SK-N-SH (cell line): ENCODE measurements around the gene MET. TPM values are rescaled to one million over a fixed set of nuclear protein-coding genes. Genes with fewer than 3 reads are reported as not detected.

Source experiments
- CTCF ChIA-PET: fragments of 300-600, 350-600 bp; formaldehyde crosslinking; extraction: SDS; loops from one replicate; lab custom pipeline; 2021; lab: Yijun Ruan, JAX
- POLR2A ChIA-PET: fragments of 350-600 bp; sonication (Branson Sonifier 250); formaldehyde crosslinking; extraction: SDS; loops from one replicate; lab custom pipeline; 2020; ENCODE audit warnings: antibody characterized with exemption, inconsistent platforms; lab: Yijun Ruan, JAX
- DNase-seq: peaks from one replicate; pipeline ENCODE4 v3.0.0; 2012
- H2AFZ ChIP-seq: fragments of 200-600 bp; sonication (generic); 2 replicates; pipeline ENCODE4 v1.8.1; 2016; ENCODE audit warnings: antibody characterized with exemption, mild to moderate bottlenecking, low read depth
- H3F3A ChIP-seq: fragments of 200-600 bp; sonication (generic); replicated peaks from 2 replicates; pipeline ENCODE3; 2016; ENCODE audit warnings: antibody characterized with exemption, mild to moderate bottlenecking; ENCODE audit not compliant: insufficient read depth
- H3K27ac ChIP-seq, 2 experiments: fragments of 200-500 bp in 1 of 2; fragments of 200-600 bp in 1 of 2; sonication (Bioruptor generic) in 1 of 2; sonication (generic), shearing (Covaris generic) in 1 of 2; 2 replicates each; pipeline versions ENCODE4 v1.5.1 to v1.6.1; 2014 to 2016; ENCODE audit warnings: low read depth in 2 of 2, inconsistent platforms in 1 of 2, low read length in 1 of 2, mild to moderate bottlenecking in 1 of 2, mixed read lengths in 1 of 2
- H3K27me3 ChIP-seq: fragments of 200-600 bp; sonication (generic), shearing (Covaris generic); 2 replicates; pipeline ENCODE4 v1.6.1; 2016; ENCODE audit warnings: mixed run types; ENCODE audit not compliant: insufficient read depth
- H3K36me3 ChIP-seq, 2 experiments: fragments of 200-500 bp in 1 of 2; fragments of 200-600 bp in 1 of 2; sonication (Bioruptor generic) in 1 of 2; sonication (generic) in 1 of 2; replicated peaks in 1 of 2; 2 replicates each; pipeline versions ENCODE3 to v1.5.1; 2014 to 2016; ENCODE audit warnings: low read length in 1 of 2, mild to moderate bottlenecking in 1 of 2; ENCODE audit not compliant: insufficient read depth in 2 of 2, control insufficient read depth in 1 of 2
- H3K4me1 ChIP-seq, 2 experiments: fragments of 200-500 bp in 1 of 2; fragments of 200-600 bp in 1 of 2; sonication (Bioruptor generic) in 1 of 2; sonication (generic), shearing (Covaris generic) in 1 of 2; 2 replicates each; pipeline versions ENCODE4 v1.5.1 to v1.6.1; 2014 to 2016; ENCODE audit warnings: low read depth in 1 of 2, low read length in 1 of 2, mixed run types in 1 of 2; ENCODE audit not compliant: insufficient read depth in 2 of 2, control insufficient read depth in 1 of 2
- H3K4me2 ChIP-seq: fragments of 200-600 bp; sonication (generic), shearing (Covaris generic); 2 replicates; pipeline ENCODE4 v1.6.1; 2017; ENCODE audit warnings: mixed run types
- H3K4me3 ChIP-seq, 2 experiments: fragments of 200-500 bp in 1 of 2; fragments of 200-600 bp in 1 of 2; sonication (Bioruptor generic) in 1 of 2; sonication (generic), shearing (Covaris generic) in 1 of 2; 2 replicates each; pipeline versions ENCODE4 v1.5.1 to v1.8.1; 2014 to 2016; ENCODE audit warnings: low read depth in 2 of 2, inconsistent platforms in 1 of 2, low read length in 1 of 2, mild to moderate bottlenecking in 1 of 2, mixed read lengths in 1 of 2, moderate library complexity in 1 of 2
- H3K79me2 ChIP-seq: fragments of 200-600 bp; sonication (generic); 2 replicates; pipeline ENCODE4 v1.8.1; 2017; ENCODE audit warnings: mild to moderate bottlenecking; ENCODE audit not compliant: insufficient read depth
- H3K9ac ChIP-seq: fragments of 200-600 bp; sonication (generic); 2 replicates; pipeline ENCODE4 v1.6.1; 2017; ENCODE audit warnings: mixed run types
- H3K9me2 ChIP-seq: fragments of 200-600 bp; sonication (generic); 2 replicates; pipeline ENCODE4 v1.6.1; 2017; ENCODE audit warnings: mixed run types
- H3K9me3 ChIP-seq: fragments of 200-600 bp; sonication (generic); 2 replicates; pipeline ENCODE4 v1.6.1; 2017; ENCODE audit warnings: mixed run types, mild to moderate bottlenecking, moderate library complexity
- H4K20me1 ChIP-seq: fragments of 200-600 bp; sonication (generic); 2 replicates; pipeline ENCODE4 v1.6.1; 2017; ENCODE audit warnings: mild to moderate bottlenecking, mixed run types; ENCODE audit not compliant: insufficient read depth
- CHD2 ChIP-seq: fragments of 150-350 bp; IDR thresholded peaks from 2 replicates; pipeline ENCODE4 v1.6.1; 2018; ENCODE audit warnings: low read length; ENCODE audit not compliant: partially characterized antibody
- CTCF ChIP-seq: fragments of 200-600 bp; sonication (generic); IDR thresholded peaks from 2 replicates; pipeline ENCODE4 v1.6.1; 2017; ENCODE audit warnings: antibody characterized with exemption, mild to moderate bottlenecking, moderate library complexity
- EP300 ChIP-seq, 2 experiments: IDR thresholded peaks; 2 replicates each; pipeline versions ENCODE4 v1.4.0 to v1.6.1; 2012; ENCODE audit warnings: borderline replicate concordance in 1 of 2, low read depth in 1 of 2, low read length in 1 of 2
- EZH2phosphoT487 ChIP-seq: fragments of 200-600 bp; sonication (generic); IDR thresholded peaks from 2 replicates; pipeline ENCODE4 v1.6.1; 2017; ENCODE audit warnings: low read depth, mixed run types, mild to moderate bottlenecking, antibody characterized with exemption, moderate library complexity, borderline replicate concordance
- FOSL2 ChIP-seq: IDR thresholded peaks from 2 replicates; pipeline ENCODE4 v1.4.0; 2012; ENCODE audit warnings: low read depth, mild to moderate bottlenecking, moderate library complexity, borderline replicate concordance
- FOXM1 ChIP-seq: IDR thresholded peaks from 2 replicates; pipeline ENCODE4 v1.4.0; 2012; ENCODE audit warnings: low read depth, mild to moderate bottlenecking
- GATA2 ChIP-seq: sonication (generic); formaldehyde crosslinking; IDR thresholded peaks from 2 replicates; pipeline ENCODE4 v1.5.0; 2020; ENCODE audit warnings: mild to moderate bottlenecking, missing genetic modification reagents
- MAX ChIP-seq: IDR thresholded peaks from 2 replicates; pipeline ENCODE4 v1.4.0; 2012; ENCODE audit warnings: low read depth
- MXI1 ChIP-seq: IDR thresholded peaks from 2 replicates; pipeline ENCODE4 v1.6.1; 2012; ENCODE audit warnings: mild to moderate bottlenecking, low read depth, low read length, improper control_type of control experiment
- NFIC ChIP-seq: IDR thresholded peaks from 2 replicates; pipeline ENCODE4 v1.4.0; 2012; ENCODE audit warnings: borderline replicate concordance
- NRF1 ChIP-seq: IDR thresholded peaks from 2 replicates; pipeline ENCODE4 v1.6.1; 2012; ENCODE audit warnings: low read depth, mild to moderate bottlenecking, low read length
- RXRA ChIP-seq: IDR thresholded peaks from 2 replicates; pipeline ENCODE4 v1.4.0; 2012; ENCODE audit warnings: low read depth, mild to moderate bottlenecking, borderline replicate concordance
- SIN3A ChIP-seq: IDR thresholded peaks from 2 replicates; pipeline ENCODE4 v1.6.1; 2012; ENCODE audit warnings: low read depth, mild to moderate bottlenecking, low read length, moderate library complexity, borderline replicate concordance
- TAF1 ChIP-seq: IDR thresholded peaks from 2 replicates; pipeline ENCODE4 v1.6.1; 2012; ENCODE audit warnings: low read depth, mild to moderate bottlenecking, low read length, moderate library complexity, borderline replicate concordance
- YY1 ChIP-seq: IDR thresholded peaks from 2 replicates; pipeline ENCODE4 v1.4.0; 2012; ENCODE audit warnings: low read depth, mild to moderate bottlenecking
- WGBS: methylation state at CpG from one replicate; pipeline ENCODE4 v1.1.6; 2017; ENCODE audit warnings: low lambda C conversion rate; 5-methylcytosine and 5-hydroxymethylcytosine counted together
- polyA plus RNA-seq, 3 experiments: library from polyadenylated mRNA; depleted of rRNA; stranded (reverse); fragments of >200 nt; gene quantifications; 2 replicates each; pipeline ENCODE4 v1.2.3, GENCODE V29; 2012
- TF ChIP-seq, protein P1 (sequence below): fragments of 150-350 bp; IDR thresholded peaks from 2 replicates; pipeline ENCODE4 v1.6.1; 2016; ENCODE audit warnings: mild to moderate bottlenecking, low read depth, low read length
- TF ChIP-seq, protein P2 (sequence below): IDR thresholded peaks from 2 replicates; pipeline ENCODE4 v1.4.0; 2012; ENCODE audit warnings: low read depth, borderline replicate concordance

The MET gene
- polyA plus RNA-seq, 1 of the 3 experiments (the other 2 are of a cell fraction), result 38.7 TPM

DNA sequence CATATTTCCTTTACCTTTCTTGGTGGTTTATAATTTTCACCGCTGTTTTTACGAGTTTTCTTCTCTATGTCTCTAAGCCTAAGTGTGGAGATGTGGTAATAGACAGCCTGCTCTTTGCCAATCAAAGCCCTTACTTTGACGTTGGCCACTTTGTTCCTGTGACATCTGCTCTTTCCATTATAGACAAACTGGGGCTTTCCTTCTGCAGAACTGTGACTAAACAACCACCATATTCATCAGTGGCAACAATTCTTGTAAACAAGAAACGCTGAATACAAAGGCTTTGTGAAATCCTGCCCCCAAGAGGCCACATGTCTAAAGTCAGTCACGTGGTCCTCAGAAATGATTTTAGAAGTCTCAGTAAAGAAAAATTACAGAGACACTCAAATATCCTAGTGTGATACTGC, 130.8 kb downstream of the MET start (continued):
- TF ChIP-seq EZH2phosphoT487 (no peak), FOSL2 (no peak), CTCF (peak; percentile 73), NFIC (no peak), RXRA (peak; percentile 9; the same call in 1 of the 2 replicates), TAF1 (no peak), CHD2 (no peak)

DNA sequence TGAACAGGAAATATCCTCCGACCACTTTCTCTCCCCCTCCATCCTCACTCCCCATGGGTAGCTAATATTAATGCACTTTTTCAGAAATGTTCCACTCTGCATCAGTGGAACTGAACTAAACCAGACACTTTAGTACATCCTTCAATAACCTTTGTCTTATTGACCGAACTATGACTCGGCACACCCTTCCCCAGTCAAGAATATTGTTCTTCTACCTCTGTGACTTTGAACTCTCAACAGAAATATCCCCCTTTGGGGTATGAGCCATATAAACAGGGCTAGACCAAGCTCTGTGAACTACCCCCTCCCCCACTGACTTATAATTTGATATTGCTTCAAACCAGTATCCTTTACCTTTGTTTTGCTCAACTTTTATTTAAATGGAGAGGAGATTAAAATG, 132.5 kb downstream of the MET start:
- H3K9ac ChIP-seq, result no peak overlapping the region
- H4K20me1 ChIP-seq, result no peaks in the 10 kb centered on the region
- H3K9me2 ChIP-seq, result no peaks in the 10 kb centered on the region
- no peaks in the 10 kb centered on the region for H3K79me2 ChIP-seq
- no peaks in the 10 kb centered on the region for H3K9me3 ChIP-seq
- H3F3A ChIP-seq, result peaks cover 23% of the 10 kb centered on the region
- no peak for TF ChIP-seq MXI1
- no peak for TF ChIP-seq YY1
- TF ChIP-seq MAX, result no peak
- TF ChIP-seq, protein P1, sequence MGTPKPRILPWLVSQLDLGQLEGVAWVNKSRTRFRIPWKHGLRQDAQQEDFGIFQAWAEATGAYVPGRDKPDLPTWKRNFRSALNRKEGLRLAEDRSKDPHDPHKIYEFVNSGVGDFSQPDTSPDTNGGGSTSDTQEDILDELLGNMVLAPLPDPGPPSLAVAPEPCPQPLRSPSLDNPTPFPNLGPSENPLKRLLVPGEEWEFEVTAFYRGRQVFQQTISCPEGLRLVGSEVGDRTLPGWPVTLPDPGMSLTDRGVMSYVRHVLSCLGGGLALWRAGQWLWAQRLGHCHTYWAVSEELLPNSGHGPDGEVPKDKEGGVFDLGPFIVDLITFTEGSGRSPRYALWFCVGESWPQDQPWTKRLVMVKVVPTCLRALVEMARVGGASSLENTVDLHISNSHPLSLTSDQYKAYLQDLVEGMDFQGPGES, result no peak
- TF ChIP-seq EP300 (IDR thresholded peaks at IDR 0.05; ENCODE audit: borderline replicate concordance in 1 of 2, low read depth in 1 of 2, low read length in 1 of 2), result no peak
- no peak for TF ChIP-seq NRF1
- no peak for TF ChIP-seq GATA2 (CRISPR knock-in tag)
- no peak for TF ChIP-seq FOXM1
- TF ChIP-seq SIN3A, result no peak
- TF ChIP-seq, protein P2, sequence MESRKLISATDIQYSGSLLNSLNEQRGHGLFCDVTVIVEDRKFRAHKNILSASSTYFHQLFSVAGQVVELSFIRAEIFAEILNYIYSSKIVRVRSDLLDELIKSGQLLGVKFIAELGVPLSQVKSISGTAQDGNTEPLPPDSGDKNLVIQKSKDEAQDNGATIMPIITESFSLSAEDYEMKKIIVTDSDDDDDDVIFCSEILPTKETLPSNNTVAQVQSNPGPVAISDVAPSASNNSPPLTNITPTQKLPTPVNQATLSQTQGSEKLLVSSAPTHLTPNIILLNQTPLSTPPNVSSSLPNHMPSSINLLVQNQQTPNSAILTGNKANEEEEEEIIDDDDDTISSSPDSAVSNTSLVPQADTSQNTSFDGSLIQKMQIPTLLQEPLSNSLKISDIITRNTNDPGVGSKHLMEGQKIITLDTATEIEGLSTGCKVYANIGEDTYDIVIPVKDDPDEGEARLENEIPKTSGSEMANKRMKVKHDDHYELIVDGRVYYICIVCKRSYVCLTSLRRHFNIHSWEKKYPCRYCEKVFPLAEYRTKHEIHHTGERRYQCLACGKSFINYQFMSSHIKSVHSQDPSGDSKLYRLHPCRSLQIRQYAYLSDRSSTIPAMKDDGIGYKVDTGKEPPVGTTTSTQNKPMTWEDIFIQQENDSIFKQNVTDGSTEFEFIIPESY, result no peak
- peaks cover 34% of the 10 kb centered on the region; the same call in 1 of the 2 replicates for H3K27me3 ChIP-seq
- H3K4me3 ChIP-seq, result no peak overlapping the region
- 29% methylated on average over 3 of the region's 3 CpGs for WGBS
- H3K4me2 ChIP-seq, result no peak overlapping the region
- H3K27ac ChIP-seq, result no peak overlapping the region
- peaks cover 0 to 17% of the 10 kb centered on the region in 2 experiments; a peak in 3 of 4 replicates for H3K4me1 ChIP-seq
- no peak overlapping the region for H2AFZ ChIP-seq
- DNase-seq, result no peak
- H3K36me3 ChIP-seq, result no peaks in the 10 kb centered on the region
- ChIA-PET CTCF (interaction anchor here (0.7 to 14.8 kb wide), 3 partner anchors 210 to 568 kb away, joined by 4 to 192 read pairs (median 4); no protein-coding TSS in a partner anchor), POLR2A (no interaction called here)
